Ammon's horn (tissue), 1 donor: ENCODE data around the gene JARID2.

Source experiments
- DNase-seq: peaks from one replicate; pipeline ENCODE4 v3.0.0-alpha.2; 2016; ENCODE audit warnings: low spot score

The JARID2 gene

DNA sequence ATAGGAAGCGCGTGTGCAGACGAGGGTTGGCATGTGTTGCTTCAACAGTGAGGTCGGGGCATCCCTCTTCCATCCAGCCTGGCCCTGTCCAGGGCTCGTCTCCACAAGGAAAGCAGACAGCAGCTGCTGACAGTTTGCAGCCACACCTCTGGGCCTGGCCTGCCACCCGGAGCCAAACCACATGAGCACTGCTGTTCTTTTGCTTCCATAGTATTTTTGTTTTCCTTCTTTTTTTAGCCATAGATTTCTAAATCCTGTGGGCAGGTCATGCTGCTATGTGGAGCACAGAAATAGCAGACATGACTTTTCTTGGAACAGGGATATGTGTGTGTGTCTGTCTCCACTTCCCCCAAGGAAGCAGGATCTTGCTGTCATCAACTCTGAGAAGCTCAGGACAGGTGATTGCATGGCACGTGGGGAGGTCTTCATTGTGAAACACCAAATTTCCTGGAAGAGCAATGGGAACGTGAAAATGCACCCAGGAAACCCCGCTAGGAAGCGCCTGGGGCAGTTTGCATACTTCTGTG, 249.6 kb downstream of the JARID2 start:
- no peak for DNase-seq

DNA sequence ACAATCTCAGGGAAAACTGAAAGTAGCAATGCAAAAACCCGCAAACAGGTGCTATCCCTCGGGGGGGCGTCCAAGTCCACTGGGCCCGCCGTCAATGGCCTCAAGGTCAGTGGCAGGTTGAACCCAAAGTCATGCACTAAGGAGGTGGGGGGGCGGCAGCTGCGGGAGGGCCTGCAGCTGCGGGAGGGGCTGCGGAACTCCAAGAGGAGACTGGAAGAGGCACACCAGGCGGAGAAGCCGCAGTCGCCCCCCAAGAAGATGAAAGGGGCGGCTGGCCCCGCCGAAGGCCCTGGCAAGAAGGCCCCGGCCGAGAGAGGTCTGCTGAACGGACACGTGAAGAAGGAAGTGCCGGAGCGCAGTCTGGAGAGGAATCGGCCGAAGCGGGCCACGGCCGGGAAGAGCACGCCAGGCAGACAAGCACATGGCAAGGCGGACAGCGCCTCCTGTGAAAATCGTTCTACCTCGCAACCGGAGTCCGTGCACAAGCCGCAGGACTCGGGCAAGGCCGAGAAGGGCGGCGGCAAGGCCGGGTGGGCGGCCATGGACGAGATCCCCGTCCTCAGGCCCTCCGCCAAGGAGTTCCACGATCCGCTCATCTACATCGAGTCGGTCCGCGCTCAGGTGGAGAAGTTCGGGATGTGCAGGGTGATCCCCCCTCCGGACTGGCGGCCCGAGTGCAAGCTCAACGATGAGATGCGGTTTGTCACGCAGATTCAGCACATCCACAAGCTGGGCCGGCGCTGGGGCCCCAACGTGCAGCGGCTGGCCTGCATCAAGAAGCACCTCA, 250.7 kb downstream of the JARID2 start:
- DNase-seq: no peak

DNA sequence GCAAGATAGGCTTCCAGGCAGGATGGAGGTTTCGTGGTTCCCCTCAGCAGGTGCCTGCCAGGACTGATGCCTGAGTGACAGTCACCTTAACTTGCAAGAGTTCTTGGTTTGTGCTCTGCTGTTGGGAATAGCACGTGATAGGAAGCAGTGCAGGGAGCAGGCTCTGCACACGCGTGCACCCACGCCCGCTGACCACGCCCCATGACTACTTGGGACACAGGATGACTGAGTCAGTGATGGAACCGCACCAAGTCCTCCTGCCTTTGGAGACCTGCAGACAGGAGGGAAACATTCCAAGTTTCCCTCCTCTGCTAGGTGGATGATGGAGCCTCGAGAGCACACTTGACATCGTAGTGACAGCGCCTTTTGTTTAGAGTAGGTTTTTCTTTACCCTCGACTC, 252.8 kb downstream of the JARID2 start:
- DNase-seq: no peak

DNA sequence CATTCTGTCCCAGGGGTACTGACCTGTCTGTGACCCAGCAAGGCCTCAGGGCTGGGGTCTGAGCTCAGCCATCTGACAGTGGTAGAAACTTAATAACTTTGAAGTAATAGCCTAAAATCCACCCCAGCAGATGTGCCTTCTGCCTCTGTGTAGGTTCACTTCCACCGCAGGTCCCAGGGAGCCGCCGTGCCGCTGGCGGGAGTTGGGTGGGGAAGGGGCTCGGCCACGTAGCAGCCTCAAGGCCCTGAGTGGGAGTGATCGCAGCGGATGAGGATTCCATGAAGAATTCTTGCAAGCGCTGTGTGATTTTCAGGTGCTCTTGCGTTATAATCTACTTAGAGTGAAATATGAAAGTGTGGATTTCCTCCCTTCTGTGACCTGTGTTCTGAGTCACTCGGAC, 253.3 kb downstream of the JARID2 start:
- DNase-seq: no peak

DNA sequence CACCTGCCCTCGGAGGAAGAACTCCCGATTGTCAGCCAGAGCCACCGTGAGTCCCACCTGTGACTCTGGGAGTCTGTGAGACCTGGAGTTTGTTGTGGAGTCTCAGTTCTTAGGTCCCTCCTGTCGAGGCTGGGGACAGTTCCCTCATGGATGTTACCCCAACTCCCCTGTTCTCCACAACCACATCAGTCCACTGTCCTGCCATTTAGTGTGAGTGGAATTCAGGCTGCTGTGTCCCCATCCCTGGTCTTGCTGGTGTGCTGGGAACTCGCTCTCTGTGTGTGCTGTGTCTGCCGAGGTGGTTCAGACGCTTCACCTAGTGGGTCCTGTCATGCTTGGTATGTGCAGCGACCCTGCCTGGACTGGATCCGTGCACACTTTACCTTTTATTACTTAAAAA, 253.7 kb downstream of the JARID2 start:
- DNase-seq: no peak

DNA sequence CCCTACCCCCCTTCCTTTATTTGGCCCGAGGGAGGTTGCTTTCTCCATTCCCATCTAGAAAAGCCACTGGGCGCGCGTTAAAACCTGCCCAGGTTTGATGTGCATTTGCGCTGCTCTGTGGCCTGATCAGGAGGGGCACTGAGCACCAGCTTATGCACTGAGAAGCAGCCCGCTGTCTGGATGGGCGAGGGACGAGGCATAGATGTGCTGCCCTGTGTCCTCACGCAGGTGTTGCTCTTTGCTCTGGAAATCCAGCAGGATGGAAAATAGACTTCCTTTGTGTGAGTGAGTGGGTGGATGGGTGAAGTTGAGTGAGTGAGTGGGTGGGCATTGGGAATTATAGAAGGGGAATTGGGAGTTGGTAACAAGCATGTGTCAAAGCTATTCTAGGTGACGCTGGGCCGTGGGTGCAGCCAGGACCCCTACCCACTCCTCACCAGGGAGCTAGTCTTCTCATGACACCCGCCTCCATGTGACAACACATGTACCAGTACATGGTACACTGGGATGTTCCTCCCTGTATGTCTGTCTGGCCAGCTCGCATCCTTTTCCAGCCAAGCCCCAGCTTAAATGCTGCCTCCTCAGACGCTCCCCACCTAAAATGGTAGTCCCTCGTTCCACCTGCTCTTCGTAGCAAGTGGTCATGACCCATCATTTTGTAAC, 254.3 kb downstream of the JARID2 start:
- DNase-seq: no peak

DNA sequence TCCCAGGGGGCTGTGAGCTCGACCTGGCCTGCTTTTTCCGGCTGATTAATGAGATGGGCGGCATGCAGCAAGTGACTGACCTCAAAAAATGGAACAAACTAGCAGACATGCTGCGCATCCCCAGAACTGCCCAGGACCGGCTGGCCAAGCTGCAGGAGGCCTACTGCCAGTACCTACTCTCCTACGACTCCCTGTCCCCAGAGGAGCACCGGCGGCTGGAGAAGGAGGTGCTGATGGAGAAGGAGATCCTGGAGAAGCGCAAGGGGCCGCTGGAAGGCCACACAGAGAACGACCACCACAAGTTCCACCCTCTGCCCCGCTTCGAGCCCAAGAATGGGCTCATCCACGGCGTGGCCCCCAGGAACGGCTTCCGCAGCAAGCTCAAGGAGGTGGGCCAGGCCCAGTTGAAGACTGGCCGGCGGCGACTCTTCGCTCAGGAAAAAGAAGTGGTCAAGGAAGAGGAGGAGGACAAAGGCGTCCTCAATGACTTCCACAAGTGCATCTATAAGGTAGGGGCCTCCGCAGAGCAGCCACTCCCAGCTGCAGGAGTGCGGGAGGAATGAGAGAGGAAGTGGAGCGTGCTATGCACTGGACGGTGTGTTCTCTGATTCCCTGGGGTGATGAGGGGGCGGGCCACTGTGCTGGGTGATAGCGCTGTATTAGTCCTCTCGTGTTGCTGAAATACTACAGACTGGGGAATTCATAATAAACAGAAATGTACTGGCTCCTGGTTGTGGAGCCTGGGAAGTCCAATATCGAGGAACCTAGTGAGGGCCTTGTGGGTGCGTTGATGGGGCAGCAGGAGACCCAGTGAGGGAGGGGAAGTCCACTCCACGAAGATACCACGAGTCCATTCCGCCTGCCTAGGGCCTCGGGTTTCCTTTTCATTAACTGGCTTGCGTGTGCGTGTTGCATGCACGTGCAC, 255.3 kb downstream of the JARID2 start:
- DNase-seq: no peak

DNA sequence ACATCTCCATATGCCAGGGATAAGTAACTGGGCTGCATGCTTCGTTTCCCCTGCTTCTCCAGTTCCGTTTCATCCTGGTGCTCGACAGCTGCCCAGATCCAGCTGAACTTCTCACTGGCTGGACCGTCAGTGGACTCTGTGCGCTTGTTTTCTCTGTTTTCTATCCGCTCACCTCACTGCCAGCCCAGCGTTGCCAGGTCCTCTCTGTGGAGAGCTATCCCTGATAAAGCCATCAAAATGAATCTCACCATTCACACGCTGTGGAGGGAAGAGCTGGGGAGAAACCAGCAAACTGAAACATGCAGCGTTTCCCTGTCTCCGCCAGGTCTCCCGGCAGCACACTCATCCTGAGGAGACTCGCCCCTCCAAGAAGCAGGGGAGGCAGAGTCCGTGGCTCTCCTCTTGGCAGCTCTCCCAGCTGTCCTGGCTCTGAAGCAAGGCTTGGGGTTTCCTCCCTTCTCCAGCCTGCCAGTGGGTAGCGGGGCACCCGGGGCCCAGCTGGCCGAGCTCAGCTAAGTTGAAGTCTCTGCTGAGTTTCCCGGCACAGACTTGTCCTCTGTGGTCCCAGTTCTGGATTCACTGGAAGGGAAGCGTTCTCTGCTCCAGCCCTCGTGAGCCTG, 256.1 kb downstream of the JARID2 start:
- peak; percentile 70 for DNase-seq

DNA sequence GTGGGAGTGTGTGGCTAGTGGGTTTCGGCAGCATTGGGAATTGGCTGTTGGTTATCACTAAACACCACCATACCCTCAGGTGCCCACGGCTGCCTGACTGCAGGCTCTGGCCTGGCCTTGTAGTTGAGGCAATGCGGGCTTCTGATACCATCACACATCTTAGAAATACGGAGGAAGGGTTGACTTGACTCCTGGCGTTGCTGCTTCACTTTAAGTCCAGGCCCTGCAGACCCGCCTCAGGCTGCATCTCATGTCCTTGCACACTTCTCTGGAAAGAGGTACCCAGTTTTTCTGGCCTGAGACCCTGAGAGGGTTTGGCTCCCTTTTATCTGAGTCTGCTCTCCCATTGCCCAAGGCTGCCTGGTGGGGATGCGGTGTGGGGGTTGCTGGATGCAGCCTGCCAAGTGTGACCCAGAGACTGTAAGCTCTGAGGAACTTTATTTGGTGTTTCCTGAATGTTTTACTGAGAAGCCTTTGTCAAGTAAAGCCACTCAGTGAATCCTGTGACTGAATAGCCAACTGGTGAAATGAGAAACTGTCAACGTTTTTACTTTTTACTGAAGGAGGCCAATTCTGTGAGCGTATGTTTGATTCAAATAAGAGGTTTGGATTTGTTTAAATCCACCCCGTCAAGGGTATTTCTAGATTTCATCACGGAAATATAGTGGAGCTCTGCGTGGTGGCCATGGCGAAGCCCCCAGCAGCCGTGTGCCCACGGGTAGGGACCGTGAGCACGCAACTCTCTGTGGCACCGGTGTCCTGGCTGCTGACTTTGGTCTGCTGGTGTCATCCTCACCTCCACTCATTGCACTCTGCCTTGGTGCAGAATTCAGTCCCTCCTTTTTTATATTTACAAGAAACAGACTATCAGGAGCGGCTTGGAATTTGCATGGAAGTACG, 256.8 kb downstream of the JARID2 start:
- DNase-seq: no peak

DNA sequence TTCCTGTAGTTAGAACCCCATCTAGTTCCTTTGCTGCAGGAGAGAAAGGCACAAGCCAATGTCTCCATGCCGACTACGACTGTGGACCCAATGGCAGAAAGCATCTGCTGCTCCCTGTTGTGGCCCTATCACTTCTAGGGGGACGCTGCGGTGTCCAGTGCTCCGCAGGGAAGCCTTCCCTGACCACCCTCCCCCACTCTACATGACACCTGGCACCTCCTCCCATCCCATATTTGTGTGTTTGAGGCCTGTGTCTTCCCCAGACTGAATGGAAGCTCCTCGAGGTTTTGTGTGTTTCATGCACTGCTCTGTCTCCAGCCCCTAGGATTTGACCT, 257.4 kb downstream of the JARID2 start:
- no peak for DNase-seq

DNA sequence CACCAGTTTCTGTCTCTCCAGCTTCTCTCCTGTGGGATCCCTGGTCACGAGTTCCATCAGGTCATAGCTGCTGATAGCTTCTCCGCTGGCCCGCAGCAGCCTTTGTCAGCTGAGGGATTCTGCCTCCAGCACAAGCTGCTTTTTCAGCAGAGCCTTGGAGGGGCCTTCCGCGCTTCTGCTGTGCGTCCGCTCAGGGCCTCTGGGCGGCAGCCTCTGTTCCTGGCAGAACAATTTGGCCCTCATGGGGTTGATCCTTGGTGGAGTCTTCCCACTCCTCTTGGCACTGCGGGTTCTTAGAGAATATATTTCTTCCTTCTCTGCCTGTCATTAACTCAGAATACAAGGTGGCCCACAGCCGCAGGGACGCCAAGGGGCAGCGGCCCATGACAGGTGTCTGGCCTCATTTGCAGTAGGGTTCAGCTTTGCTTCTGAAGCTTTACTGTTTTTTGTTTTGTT, 258.2 kb downstream of the JARID2 start:
- peak; percentile 49 for DNase-seq

DNA sequence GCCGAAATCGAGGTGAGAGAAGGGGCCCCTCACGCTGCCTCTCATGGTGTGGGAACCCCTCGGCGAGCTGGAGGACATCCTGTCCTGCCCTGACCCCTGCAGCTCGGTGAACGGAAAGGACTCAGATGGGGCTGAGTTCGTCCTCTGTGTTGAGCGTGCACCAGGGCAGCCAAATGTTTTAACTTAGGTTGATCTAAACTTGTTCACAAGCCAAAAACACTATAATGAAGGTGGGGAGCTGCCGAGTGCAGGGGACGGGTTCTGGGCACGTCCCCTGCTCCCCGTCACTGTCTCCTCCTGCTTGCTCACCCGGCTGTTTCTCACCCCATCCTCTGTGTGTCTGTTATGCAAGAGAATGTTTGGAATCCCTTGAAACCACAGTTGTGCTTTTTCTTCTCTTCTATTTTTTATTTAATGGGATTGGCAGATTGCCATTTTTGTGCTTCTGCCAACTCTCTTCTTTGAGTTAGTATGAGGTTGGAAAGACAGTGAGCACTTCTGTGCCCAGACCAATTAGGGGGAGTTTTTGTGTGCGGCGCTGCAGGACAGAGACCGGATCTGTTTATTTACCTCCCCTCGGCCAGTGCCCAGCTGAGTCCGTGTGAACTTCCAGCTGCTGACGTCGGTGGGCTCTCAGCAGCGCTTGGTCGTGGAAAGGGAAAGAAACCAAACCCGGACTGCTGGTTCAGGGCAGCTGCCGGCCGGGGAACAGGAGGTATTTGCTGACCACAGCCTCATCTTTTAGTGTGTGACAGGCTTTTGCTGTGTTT, 258.9 kb downstream of the JARID2 start:
- DNase-seq: peak; percentile 91

DNA sequence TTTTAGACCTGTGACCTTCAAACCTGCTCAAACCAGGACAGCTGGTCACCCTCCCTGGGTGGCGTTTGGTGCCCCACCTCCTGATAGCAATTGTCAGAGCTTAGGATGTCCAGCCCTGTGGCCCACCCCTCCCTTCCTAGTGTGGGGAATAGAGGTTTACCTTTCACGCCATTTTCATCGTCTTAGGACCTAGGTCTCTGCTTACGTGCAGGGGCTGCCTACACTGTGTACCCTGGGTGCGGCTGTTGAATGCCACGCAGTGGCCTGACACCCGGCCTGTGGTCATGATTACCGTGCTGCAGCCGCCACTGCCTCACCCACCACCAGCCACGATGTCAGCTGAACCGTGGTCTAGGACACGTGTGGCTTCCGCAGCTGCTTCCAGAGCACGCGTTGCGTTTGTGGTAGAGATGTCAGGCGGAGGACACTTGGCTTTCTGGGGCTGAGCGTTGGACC, 259.6 kb downstream of the JARID2 start:
- no peak for DNase-seq

DNA sequence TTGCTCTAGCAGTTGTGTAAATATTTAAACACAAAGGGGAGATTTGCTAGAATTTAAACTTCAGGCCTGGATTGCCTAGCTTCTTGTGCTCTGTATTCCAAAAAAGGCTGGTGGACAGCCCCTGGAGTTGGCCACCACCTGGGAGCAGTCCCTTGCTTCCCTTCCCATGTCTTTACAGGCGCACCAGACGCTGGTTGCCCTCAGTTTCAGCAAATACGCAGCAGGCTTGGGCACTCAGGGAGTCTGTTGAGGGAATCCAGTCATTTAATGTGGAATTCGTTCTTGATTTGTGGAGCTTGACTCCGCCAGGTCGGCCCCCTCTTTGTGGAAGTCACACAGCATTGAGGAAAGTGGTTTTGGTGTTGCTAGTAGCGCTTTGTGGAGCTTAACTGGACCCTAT, 260.2 kb downstream of the JARID2 start:
- DNase-seq: no peak

DNA sequence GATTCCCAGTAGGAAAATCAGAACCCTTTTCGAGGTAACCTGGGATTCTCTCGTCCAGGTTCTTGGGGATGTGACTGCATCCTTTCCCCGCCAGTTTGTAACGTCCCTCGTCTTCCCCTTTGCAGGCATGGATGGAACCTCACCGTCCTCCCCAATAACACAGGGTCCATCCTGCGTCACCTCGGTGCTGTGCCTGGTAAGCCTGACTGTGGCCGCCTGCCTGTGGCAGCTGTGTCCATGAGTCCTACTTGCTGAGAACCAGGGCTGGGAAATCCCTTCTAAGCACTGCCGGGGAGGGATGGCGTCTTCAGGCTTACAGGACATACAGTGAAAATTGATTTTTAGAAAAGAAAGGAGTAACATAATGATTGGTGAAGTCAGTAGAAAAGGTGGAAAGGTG, 261.4 kb downstream of the JARID2 start:
- DNase-seq: no peak

DNA sequence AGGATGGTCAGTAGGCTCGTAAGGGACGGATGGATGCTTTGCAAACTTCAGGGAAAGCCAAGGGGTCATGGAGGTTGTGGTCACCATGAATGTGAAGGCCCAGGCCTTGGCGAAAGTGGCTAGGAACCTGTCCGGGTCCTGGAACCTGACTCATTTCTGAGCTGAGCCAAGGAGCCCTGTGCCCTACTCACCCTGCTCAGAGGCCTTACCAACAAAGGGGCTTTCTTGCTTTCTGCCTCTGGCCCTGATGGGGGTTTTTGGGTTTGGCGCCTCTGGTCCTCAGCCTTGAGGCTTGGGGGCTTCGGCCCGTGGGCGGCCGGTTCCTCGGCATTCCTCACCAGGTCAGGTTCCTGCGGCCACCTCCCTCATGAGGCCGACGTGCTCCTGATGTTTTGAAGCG, 261.9 kb downstream of the JARID2 start:
- DNase-seq: no peak

DNA sequence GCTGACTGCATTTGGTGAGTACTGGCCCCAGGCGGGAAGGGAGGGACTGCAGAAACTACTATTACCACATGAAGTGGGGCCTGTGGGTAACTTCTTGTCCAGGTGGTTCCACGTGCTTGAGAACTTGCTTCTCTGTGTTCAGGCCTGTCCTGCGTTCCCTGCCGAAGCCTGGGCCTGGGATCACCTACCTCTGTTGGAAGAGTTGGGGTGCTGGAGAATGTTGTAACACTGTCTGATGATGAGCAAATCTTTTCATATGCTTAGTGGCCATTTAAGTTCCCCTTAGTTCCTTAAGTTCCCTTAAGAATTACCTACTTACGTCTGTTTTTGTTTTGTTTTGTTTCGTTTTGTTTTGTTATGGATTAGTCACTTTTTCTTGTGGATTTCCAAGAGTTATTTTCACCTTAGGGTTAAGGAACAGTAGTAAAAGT, 262.6 kb downstream of the JARID2 start:
- no peak for DNase-seq

DNA sequence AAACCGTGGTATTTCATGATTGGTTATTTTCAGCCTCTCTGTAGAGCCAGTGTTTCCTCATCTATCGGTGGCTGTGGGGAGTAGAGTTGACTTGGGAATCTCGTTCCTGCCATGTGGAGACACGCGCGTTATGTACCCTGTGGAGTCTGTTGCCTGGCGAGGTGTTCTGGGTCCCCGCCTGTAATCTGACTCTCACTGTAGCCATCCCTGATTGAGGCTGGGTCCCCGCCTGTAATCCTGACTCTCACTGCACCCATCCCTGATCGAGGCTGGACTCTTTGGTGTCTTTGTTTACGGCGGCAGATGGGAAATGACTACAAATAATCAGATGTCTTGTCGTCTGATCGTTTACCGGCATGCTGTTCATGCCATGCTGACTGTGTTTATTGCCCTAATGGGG, 263.1 kb downstream of the JARID2 start:
- DNase-seq: no peak

DNA sequence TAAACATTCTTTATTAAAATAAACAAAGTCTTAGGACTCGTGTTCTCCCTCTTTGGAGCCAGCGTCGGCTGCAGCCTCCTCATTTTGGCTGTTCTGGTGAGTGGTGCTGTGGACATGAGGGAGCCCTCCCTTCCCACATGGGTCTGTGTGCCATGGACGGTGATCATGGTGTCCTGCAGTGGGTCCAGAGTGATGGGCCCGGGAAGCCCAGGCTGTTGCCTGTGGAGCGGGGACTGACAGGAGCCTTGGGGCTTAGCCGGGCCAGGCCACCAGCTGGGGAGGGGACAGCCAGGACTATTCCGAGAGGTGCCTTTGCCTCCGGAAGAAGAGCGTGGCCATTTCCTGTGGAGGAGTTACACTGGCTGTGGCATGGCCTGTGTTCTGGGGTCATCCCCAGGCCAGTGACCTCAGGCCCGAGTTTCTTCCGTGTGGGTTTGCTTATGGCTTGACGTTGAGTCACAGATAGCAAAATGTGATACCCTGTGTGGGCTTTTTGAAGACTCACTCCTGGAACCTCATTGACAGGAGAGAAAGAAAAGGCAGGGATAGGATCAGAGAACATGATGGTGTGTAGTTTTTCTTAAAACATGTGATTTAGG, 263.6 kb downstream of the JARID2 start:
- DNase-seq: no peak

DNA sequence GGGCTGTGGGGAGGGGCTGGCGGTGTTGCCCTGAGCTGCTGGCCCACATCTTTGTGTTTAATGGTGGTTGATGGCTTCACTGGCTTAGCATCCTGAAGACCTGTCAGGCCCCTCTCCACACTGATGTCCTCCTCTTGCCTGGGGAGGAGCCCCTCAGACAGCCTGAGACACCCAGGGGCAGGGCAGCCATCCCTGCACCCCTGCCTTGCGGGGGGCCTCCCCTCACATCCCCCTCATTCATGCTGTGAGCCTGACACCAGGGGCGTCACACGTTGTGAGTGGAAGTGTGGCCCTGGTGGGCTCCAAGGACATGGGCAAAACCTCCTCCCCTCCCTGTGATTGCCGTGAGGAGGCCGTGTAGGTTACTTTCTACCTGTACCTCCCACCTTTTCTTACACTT, 264.3 kb downstream of the JARID2 start:
- DNase-seq: no peak
